Right renal pelvis (tissue), 4 donors: ENCODE results near the gene LRP1B. TPM values are rescaled to one million over a fixed set of nuclear protein-coding genes. Genes with fewer than 3 reads are reported as not detected.

Source experiments
- DNase-seq, 4 donors: peaks; one replicate each; pipeline ENCODE4 v3.0.0-alpha.2; 2013; ENCODE audit warnings: low read depth in 4 of 4, low spot score in 3 of 4, missing footprints in 1 of 4
- polyA plus RNA-seq, 4 donors: library from polyadenylated mRNA; unstranded; fragments of 120-200 nt; gene quantifications; one replicate each; pipeline ENCODE4 v1.2.1, GENCODE V29; 2013; ENCODE audit not compliant: insufficient read length in 4 of 4

LRP1B gene
- polyA plus RNA-seq, 4 donors: 0.96 to 1.1 (median 0.99) TPM

GRCh38 chr2:141796449-141796848 is 334.4 kb downstream of the LRP1B start:
- DNase-seq: no peak

- no peak for DNase-seq
Measured at GRCh38 chr2:141791521-141791920, 339.3 kb downstream of the LRP1B start.

GRCh38 chr2:141782574-141782973 is 348.2 kb downstream of the LRP1B start:
- DNase-seq: no peak

- DNase-seq: no peak
Measured at GRCh38 chr2:141778315-141778835, 352.4 kb downstream of the LRP1B start.

GRCh38 chr2:141770530-141770929 is 360.3 kb downstream of the LRP1B start:
- no peak for DNase-seq

- DNase-seq: no peak
Measured at GRCh38 chr2:141767691-141768090, 363.1 kb downstream of the LRP1B start.

GRCh38 chr2:141767051-141767450 is 363.8 kb downstream of the LRP1B start:
- no peak for DNase-seq

- DNase-seq: no peak
Measured at GRCh38 chr2:141766225-141766624, 364.6 kb downstream of the LRP1B start.

GRCh38 chr2:141748616-141749015 is 382.2 kb downstream of the LRP1B start:
- no peak for DNase-seq

GRCh38 chr2:141741652-141742051 is 389.2 kb downstream of the LRP1B start:
- no peak for DNase-seq

- no peak for DNase-seq
Measured at GRCh38 chr2:141737492-141738255, 393.1 kb downstream of the LRP1B start.

- DNase-seq: no peak
Measured at GRCh38 chr2:141736466-141736865, 394.4 kb downstream of the LRP1B start.

- no peak for DNase-seq
Measured at GRCh38 chr2:141728886-141729285, 401.9 kb downstream of the LRP1B start.

GRCh38 chr2:141728142-141728541 is 402.7 kb downstream of the LRP1B start:
- no peak for DNase-seq

GRCh38 chr2:141724426-141724825 is 406.4 kb downstream of the LRP1B start:
- no peak for DNase-seq

- no peak for DNase-seq
Measured at GRCh38 chr2:141723814-141724213, 407.0 kb downstream of the LRP1B start.

GRCh38 chr2:141720476-141720875 is 410.3 kb downstream of the LRP1B start:
- DNase-seq: no peak

- DNase-seq: peak in 3 of 4 donors; percentile 18 to 22 (median 22)
Measured at GRCh38 chr2:141714496-141714895, 416.3 kb downstream of the LRP1B start.

- no peak for DNase-seq
Measured at GRCh38 chr2:141711627-141712026, 419.2 kb downstream of the LRP1B start.

GRCh38 chr2:141710589-141711239 is 420.1 kb downstream of the LRP1B start:
- no peak for DNase-seq

- DNase-seq: no peak
Measured at GRCh38 chr2:141709756-141710155, 421.1 kb downstream of the LRP1B start.

- no peak for DNase-seq
Measured at GRCh38 chr2:141707486-141707885, 423.3 kb downstream of the LRP1B start.
